ENCODE data around the gene CFLAR. TPM values are rescaled to one million over a fixed set of nuclear protein-coding genes. Genes with fewer than 3 reads are reported as not detected.

Gene CFLAR
- total and polyA plus RNA-seq, 2 of the 13 experiments (the other 11 are each of a cell fraction or from before 2014, with no cell fraction given), result 43.8 to 92.1 TPM

GRCh38 chr2:201182650-201183364 lies 66.8 kb downstream of the CFLAR start, which contains the start of gene CASP10 (continued):
- TF ChIP-seq, protein P1, sequence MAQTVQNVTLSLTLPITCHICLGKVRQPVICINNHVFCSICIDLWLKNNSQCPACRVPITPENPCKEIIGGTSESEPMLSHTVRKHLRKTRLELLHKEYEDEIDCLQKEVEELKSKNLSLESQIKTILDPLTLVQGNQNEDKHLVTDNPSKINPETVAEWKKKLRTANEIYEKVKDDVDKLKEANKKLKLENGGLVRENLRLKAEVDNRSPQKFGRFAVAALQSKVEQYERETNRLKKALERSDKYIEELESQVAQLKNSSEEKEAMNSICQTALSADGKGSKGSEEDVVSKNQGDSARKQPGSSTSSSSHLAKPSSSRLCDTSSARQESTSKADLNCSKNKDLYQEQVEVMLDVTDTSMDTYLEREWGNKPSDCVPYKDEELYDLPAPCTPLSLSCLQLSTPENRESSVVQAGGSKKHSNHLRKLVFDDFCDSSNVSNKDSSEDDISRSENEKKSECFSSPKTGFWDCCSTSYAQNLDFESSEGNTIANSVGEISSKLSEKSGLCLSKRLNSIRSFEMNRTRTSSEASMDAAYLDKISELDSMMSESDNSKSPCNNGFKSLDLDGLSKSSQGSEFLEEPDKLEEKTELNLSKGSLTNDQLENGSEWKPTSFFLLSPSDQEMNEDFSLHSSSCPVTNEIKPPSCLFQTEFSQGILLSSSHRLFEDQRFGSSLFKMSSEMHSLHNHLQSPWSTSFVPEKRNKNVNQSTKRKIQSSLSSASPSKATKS (CRISPR knock-in tag; IDR thresholded peaks at IDR 0.05), result peak; percentile 16; the same call in 1 of the 2 replicates
- TF ChIP-seq TARDBP (CRISPR knock-in tag; IDR thresholded peaks at IDR 0.05) (peak; percentile 69; the same call in 1 of the 2 replicates), ZNF552 (CRISPR knock-in tag; IDR thresholded peaks at IDR 0.05; ENCODE audit: borderline replicate concordance) (no peak), ZNF543 (CRISPR knock-in tag; IDR thresholded peaks at IDR 0.05) (peak; percentile 65; the same call in 1 of the 2 replicates), IRF1 (CRISPR knock-in tag; IDR thresholded peaks at IDR 0.05; ENCODE audit: low read depth) (no peak), ZNF839 (CRISPR knock-in tag; IDR thresholded peaks at IDR 0.05; ENCODE audit: borderline replicate concordance) (no peak), FOXJ3 (CRISPR knock-in tag; IDR thresholded peaks at IDR 0.05; ENCODE audit: borderline replicate concordance) (peak; percentile 88; the same call in 1 of the 2 replicates), STAT6 (CRISPR knock-in tag; IDR thresholded peaks at IDR 0.05; ENCODE audit: borderline replicate concordance) (peak; percentile 55; the same call in 1 of the 2 replicates), ZNF670 (CRISPR knock-in tag; IDR thresholded peaks at IDR 0.05; ENCODE audit: borderline replicate concordance) (peak; percentile 97), FOXA1 (IDR thresholded peaks at IDR 0.05) (no peak), FOXA1 (CRISPR knock-in tag; IDR thresholded peaks at IDR 0.05) (peak; percentile 84), ZNF605 (CRISPR knock-in tag; IDR thresholded peaks at IDR 0.05) (peak; percentile 96), RAD21 (CRISPR knock-in tag; IDR thresholded peaks at IDR 0.05) (peak; percentile 83), SP1 (IDR thresholded peaks at IDR 0.05) (no peak), SP1 (CRISPR knock-in tag; IDR thresholded peaks at IDR 0.05) (peak; percentile 39; the same call in 1 of the 2 replicates), ARID3A (IDR thresholded peaks at IDR 0.05; ENCODE audit: low read depth, low read length) (no peak), MIXL1 (CRISPR knock-in tag; IDR thresholded peaks at IDR 0.05) (peak; percentile 91)
- TF ChIP-seq, protein P2, sequence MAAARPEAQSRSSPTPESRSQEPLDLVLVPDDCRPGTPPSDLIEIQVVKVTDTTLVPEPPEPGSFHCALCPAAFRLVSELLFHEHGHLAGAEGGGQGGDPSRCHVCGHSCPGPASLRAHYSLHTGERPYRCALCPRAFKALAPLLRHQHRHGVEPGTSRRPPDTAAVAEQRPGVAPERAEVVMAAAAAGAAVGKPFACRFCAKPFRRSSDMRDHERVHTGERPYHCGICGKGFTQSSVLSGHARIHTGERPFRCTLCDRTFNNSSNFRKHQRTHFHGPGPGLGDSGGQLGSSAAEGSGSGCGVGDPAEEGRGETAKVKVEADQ (CRISPR knock-in tag; IDR thresholded peaks at IDR 0.05; ENCODE audit: borderline replicate concordance), result peak; percentile 45; the same call in 1 of the 2 replicates
